OCI-LY3 (cell line): ENCODE data around the gene TMEM87B.

Experiments used
- H2AFZ ChIP-seq: fragments of 200-600, 300-600 bp; shearing (Covaris generic); 2 replicates; pipeline ENCODE4 v1.6.0; 2014; ENCODE audit warnings: antibody characterized with exemption, low read depth, low read length
- H3K27ac ChIP-seq: fragments of 200-600, 300-600 bp; sonication (generic); 2 replicates; pipeline ENCODE4 v1.5.1; 2014; ENCODE audit warnings: mild to moderate bottlenecking, low read length, moderate library complexity, mixed read lengths
- H3K27me3 ChIP-seq: fragments of 200-600, 300-600 bp; sonication (generic); 2 replicates; pipeline ENCODE4 v1.6.1; 2014; ENCODE audit warnings: low read depth, low read length, mixed read lengths
- H3K36me3 ChIP-seq: fragments of 200-600, 300-600 bp; sonication (generic); replicated peaks from 2 replicates; pipeline ENCODE3; 2014; ENCODE audit warnings: low read depth, low read length, mixed read lengths
- H3K4me1 ChIP-seq: fragments of 300-600, 200-600 bp; sonication (generic); 2 replicates; pipeline ENCODE4 v1.6.1; 2014; ENCODE audit warnings: low read length, mixed read lengths
- H3K4me2 ChIP-seq: fragments of 200-600, 300-600 bp; sonication (generic); 2 replicates; pipeline ENCODE4 v1.6.1; 2014; ENCODE audit warnings: low read length, mixed read lengths
- H3K4me3 ChIP-seq: fragments of 300-600, 200-600 bp; sonication (generic); 2 replicates; pipeline ENCODE4 v1.5.1; 2014; ENCODE audit warnings: antibody characterized with exemption, mild to moderate bottlenecking, low read length, moderate library complexity
- H3K79me2 ChIP-seq: fragments of 300-600, 200-600 bp; shearing (Covaris generic); 2 replicates; pipeline ENCODE4 v1.6.1; 2014; ENCODE audit warnings: mild to moderate bottlenecking, low read length, mixed read lengths
- H3K9ac ChIP-seq: fragments of 300-600, 200-600 bp; shearing (Covaris generic); 2 replicates; pipeline ENCODE4 v1.6.0; 2014; ENCODE audit warnings: mild to moderate bottlenecking, low read length, moderate library complexity
- H3K9me3 ChIP-seq: fragments of 200-600, 300-600 bp; shearing (Covaris generic); 2 replicates; pipeline ENCODE4 v1.6.1; 2014; ENCODE audit warnings: low read length, mixed read lengths; ENCODE audit not compliant: insufficient read depth
- H4K20me1 ChIP-seq: fragments of 200-600, 300-600 bp; sonication (generic); 2 replicates; pipeline ENCODE4 v1.6.1; 2016; ENCODE audit warnings: low read length, mixed read lengths; ENCODE audit not compliant: insufficient read depth
- CTCF ChIP-seq: fragments of 200-600, 300-600 bp; sonication (generic); IDR thresholded peaks from 2 replicates; pipeline ENCODE4 v1.5.1; 2014; ENCODE audit warnings: antibody characterized with exemption, low read length, low read depth
- EZH2phosphoT487 ChIP-seq: fragments of 200-600 bp; shearing (Covaris generic); IDR thresholded peaks from 2 replicates; pipeline ENCODE4 v1.6.1; 2018; ENCODE audit warnings: antibody characterized with exemption, mixed run types, low read depth

Gene TMEM87B

DNA sequence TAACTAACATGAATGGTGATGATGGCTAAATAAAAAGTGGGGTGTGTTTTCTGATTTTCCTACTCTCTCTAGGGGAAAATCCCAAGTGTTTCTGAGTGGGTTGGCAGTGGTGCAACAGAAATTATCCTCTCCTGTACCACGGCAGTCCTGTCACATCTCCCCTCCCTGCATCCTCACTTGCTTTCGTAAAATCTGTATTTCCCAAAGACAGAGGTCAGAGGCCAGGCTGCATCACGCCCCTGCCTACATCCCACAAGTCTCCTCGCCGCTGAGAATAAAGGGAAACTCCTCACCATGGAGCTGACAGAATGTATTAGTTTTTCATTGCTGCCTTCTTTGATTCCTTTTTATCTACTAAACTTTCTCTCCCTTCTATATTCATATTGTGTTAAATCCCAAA is 96.2 kb downstream of the TMEM87B start:
- Histone ChIP-seq H3K36me3 (no peaks in the 10 kb centered on the region), H3K9me3 (no peaks in the 10 kb centered on the region), H3K27me3 (no peaks in the 10 kb centered on the region), H3K4me3 (no peak overlapping the region), H3K4me1 (peaks cover 4% of the 10 kb centered on the region; the same call in 1 of the 2 replicates), H2AFZ (no peak overlapping the region), H3K9ac (no peak overlapping the region), H3K79me2 (no peaks in the 10 kb centered on the region), H4K20me1 (no peaks in the 10 kb centered on the region), H3K27ac (no peak overlapping the region), H3K4me2 (no peak overlapping the region)
- no peak for TF ChIP-seq CTCF
- TF ChIP-seq EZH2phosphoT487: no peak

DNA sequence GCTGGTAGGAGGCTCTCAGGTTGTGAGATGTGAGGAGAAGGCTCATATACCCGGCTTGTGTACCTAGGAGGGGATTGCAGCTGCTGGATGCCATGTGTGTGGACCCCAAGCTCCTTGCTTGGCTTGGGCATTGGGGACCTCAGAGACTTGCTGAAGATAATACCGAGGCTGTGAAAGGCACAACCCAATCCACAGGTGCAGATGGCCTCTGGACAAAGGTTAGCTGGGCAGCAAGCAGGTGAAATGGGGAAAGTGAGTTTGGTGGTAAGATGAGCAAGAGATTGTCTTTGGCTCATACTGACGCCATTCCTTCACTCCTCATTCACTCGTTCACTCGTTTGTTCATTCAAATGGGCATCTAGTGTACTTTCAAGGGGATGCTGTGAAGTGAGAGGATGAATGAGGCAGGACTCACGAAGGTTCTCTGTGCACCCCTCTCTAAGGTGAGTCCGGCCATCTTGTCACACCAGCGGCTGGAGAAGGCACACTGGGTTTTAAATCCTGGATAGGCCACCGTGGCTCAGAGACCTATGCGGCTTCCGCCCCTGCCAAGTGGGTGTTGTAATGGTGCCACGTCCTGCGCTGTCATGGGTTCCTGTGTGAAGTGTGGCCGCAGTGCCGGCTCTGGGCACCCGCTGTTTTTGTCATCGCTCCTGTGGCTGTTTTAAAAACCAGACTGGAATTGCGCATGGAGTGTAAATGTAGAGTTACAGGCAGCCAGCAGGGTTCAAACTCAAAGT is 96.8 kb downstream of the TMEM87B start:
- Histone ChIP-seq H3K27me3 (no peaks in the 10 kb centered on the region), H3K4me3 (no peak overlapping the region), H2AFZ (no peak overlapping the region), H3K79me2 (no peaks in the 10 kb centered on the region), H3K4me2 (no peak overlapping the region), H3K9ac (no peak overlapping the region), H4K20me1 (no peaks in the 10 kb centered on the region), H3K27ac (no peak overlapping the region), H3K9me3 (no peaks in the 10 kb centered on the region), H3K36me3 (no peaks in the 10 kb centered on the region), H3K4me1 (peaks cover 4% of the 10 kb centered on the region; the same call in 1 of the 2 replicates)
- TF ChIP-seq CTCF: no peak
- TF ChIP-seq EZH2phosphoT487: no peak

DNA sequence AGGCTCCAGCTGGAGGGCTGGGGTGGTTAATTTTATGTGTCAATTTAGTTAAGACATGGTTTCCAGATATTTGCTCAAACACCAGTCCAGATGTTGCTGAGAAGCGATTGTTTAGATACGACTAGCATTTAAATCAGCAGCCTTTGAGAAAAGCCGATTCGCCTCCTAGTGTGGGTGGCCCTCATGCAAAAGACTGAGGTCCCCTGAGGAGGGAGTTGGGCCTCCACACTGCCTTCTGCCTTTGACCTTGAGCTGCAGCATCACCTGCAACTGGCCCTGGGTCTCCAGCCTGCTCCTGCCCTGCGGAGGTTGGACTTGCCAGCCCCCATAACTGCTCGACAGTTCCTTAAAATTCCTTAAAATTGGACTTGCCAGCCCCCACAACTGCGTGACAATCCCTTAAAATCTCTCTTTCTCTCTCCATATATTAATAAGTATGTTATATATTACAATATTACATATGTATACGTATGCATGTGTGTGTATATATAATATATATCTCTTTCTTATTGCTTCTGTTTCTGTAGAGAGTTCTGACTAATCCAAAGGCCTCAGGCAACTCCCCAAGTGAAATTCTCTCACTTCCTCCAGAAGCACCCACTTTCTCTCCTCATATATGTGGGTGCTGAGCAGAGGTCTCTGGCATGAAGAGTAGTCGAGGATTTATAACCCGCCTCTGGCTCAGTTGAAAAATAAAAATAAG is 97.6 kb downstream of the TMEM87B start:
- no peak overlapping the region for H3K9ac ChIP-seq
- no peak overlapping the region for H3K27ac ChIP-seq
- no peak overlapping the region for H3K4me3 ChIP-seq
- H3K4me2 ChIP-seq: no peak overlapping the region
- H2AFZ ChIP-seq: no peak overlapping the region
- no peaks in the 10 kb centered on the region for H4K20me1 ChIP-seq
- peaks cover 4% of the 10 kb centered on the region; the same call in 1 of the 2 replicates for H3K4me1 ChIP-seq
- no peaks in the 10 kb centered on the region for H3K36me3 ChIP-seq
- H3K9me3 ChIP-seq: no peaks in the 10 kb centered on the region
- no peaks in the 10 kb centered on the region for H3K27me3 ChIP-seq
- no peaks in the 10 kb centered on the region for H3K79me2 ChIP-seq
- no peak for TF ChIP-seq EZH2phosphoT487
- no peak for TF ChIP-seq CTCF

- H2AFZ ChIP-seq: no peak overlapping the region
- TF ChIP-seq EZH2phosphoT487 (no peak), CTCF (no peak)
- H3K4me2 ChIP-seq: no peak overlapping the region
These were observed 98.1 kb downstream of the TMEM87B start for GRCh38 chr2:112153179-112153490.

More at GRCh38 chr2:112153179-112153490, 98.1 kb downstream of the TMEM87B start:
- H3K9me3 ChIP-seq: no peaks in the 10 kb centered on the region
- H3K27me3 ChIP-seq: no peaks in the 10 kb centered on the region
- no peaks in the 10 kb centered on the region for H3K79me2 ChIP-seq
- peaks cover 4% of the 10 kb centered on the region; the same call in 1 of the 2 replicates for H3K4me1 ChIP-seq
- H3K27ac ChIP-seq: no peak overlapping the region
- no peak overlapping the region for H3K4me3 ChIP-seq
- H3K36me3 ChIP-seq: no peaks in the 10 kb centered on the region
- no peaks in the 10 kb centered on the region for H4K20me1 ChIP-seq
- H3K9ac ChIP-seq: no peak overlapping the region
